ENCODE results near the gene PHC2.

- TF ChIP-seq CTCF (IDR thresholded peaks at IDR 0.05; ENCODE audit: low read length): no peak
- no peak for TF ChIP-seq EZH2 (optimal IDR thresholded peaks at IDR 0.05; ENCODE audit: low read depth, low read length)
These were observed 66.4 kb downstream of the PHC2 start for GRCh38 chr1:33364565-33364918.
